ENCODE data around the gene RBPJ.

The RBPJ gene

GRCh38 chr4:26288355-26288909, 32.4 kb upstream of the RBPJ start:
- H3K4me2 ChIP-seq (ENCODE audit: low read length), result no peak overlapping the region

GRCh38 chr4:26289401-26289800, 31.4 kb upstream of the RBPJ start:
- no peak overlapping the region for H3K4me3 ChIP-seq (ENCODE audit: low read depth, low read length, poor library complexity, severe bottlenecking)
- H2AFZ ChIP-seq (ENCODE audit: low read length), result no peak overlapping the region
- H3K36me3 ChIP-seq (ENCODE audit: insufficient read depth, low read length), result no peaks in the 10 kb centered on the region
- no peaks in the 10 kb centered on the region for H3F3A ChIP-seq (ENCODE audit: insufficient read depth, low read length)
- no peaks in the 10 kb centered on the region for H3K4me1 ChIP-seq (ENCODE audit: insufficient read depth, low read length, severe bottlenecking)
- no peaks in the 10 kb centered on the region for H3K9me3 ChIP-seq (ENCODE audit: low read length)
- no peaks in the 10 kb centered on the region for H3K79me2 ChIP-seq (ENCODE audit: insufficient read depth, low read length)
- H3K27me3 ChIP-seq (ENCODE audit: insufficient read depth, low read length), result no peaks in the 10 kb centered on the region
- no peak overlapping the region for H3K4me2 ChIP-seq (ENCODE audit: low read length)
- no peak overlapping the region for H3K9ac ChIP-seq (ENCODE audit: low read length)
- no peaks in the 10 kb centered on the region for H3K9me2 ChIP-seq (ENCODE audit: low read depth, low read length)
- no peak for TF ChIP-seq CTCF (IDR thresholded peaks at IDR 0.05; ENCODE audit: low read length)
- no peak for TF ChIP-seq EZH2 (IDR thresholded peaks at IDR 0.05; ENCODE audit: borderline replicate concordance, low read length)
- no peak overlapping the region for H3K27ac ChIP-seq (ENCODE audit: low read depth, low read length, poor library complexity, severe bottlenecking)
- no peaks in the 10 kb centered on the region for H4K20me1 ChIP-seq (ENCODE audit: insufficient read depth, low read length)

More at GRCh38 chr4:26288355-26288909, 32.4 kb upstream of the RBPJ start:
- Histone ChIP-seq H3K9me2 (ENCODE audit: low read depth, low read length) (no peaks in the 10 kb centered on the region), H3K27me3 (ENCODE audit: insufficient read depth, low read length) (no peaks in the 10 kb centered on the region), H3K4me1 (ENCODE audit: insufficient read depth, low read length, severe bottlenecking) (no peaks in the 10 kb centered on the region), H3K9ac (ENCODE audit: low read length) (no peak overlapping the region), H3K4me3 (ENCODE audit: low read depth, low read length, poor library complexity, severe bottlenecking) (no peak overlapping the region), H3K27ac (ENCODE audit: low read depth, low read length, poor library complexity, severe bottlenecking) (no peak overlapping the region), H3K79me2 (ENCODE audit: insufficient read depth, low read length) (no peaks in the 10 kb centered on the region), H2AFZ (ENCODE audit: low read length) (no peak overlapping the region), H3K9me3 (ENCODE audit: low read length) (no peaks in the 10 kb centered on the region), H4K20me1 (ENCODE audit: insufficient read depth, low read length) (no peaks in the 10 kb centered on the region), H3F3A (ENCODE audit: insufficient read depth, low read length) (no peaks in the 10 kb centered on the region), H3K36me3 (ENCODE audit: insufficient read depth, low read length) (no peaks in the 10 kb centered on the region)
- TF ChIP-seq CTCF (IDR thresholded peaks at IDR 0.05; ENCODE audit: low read length), result no peak
- no peak for TF ChIP-seq EZH2 (IDR thresholded peaks at IDR 0.05; ENCODE audit: borderline replicate concordance, low read length)

- no peak for TF ChIP-seq CTCF (IDR thresholded peaks at IDR 0.05; ENCODE audit: low read length)
- TF ChIP-seq EZH2 (IDR thresholded peaks at IDR 0.05; ENCODE audit: borderline replicate concordance, low read length), result no peak
- Histone ChIP-seq H3K4me3 (ENCODE audit: low read depth, low read length, poor library complexity, severe bottlenecking) (no peak overlapping the region), H3K79me2 (ENCODE audit: insufficient read depth, low read length) (no peaks in the 10 kb centered on the region), H3K9me3 (ENCODE audit: low read length) (no peaks in the 10 kb centered on the region), H3K9me2 (ENCODE audit: low read depth, low read length) (no peaks in the 10 kb centered on the region), H3K27me3 (ENCODE audit: insufficient read depth, low read length) (no peaks in the 10 kb centered on the region), H3F3A (ENCODE audit: insufficient read depth, low read length) (no peaks in the 10 kb centered on the region), H3K9ac (ENCODE audit: low read length) (no peak overlapping the region), H3K36me3 (ENCODE audit: insufficient read depth, low read length) (no peaks in the 10 kb centered on the region), H3K4me1 (ENCODE audit: insufficient read depth, low read length, severe bottlenecking) (no peaks in the 10 kb centered on the region), H4K20me1 (ENCODE audit: insufficient read depth, low read length) (no peaks in the 10 kb centered on the region), H2AFZ (ENCODE audit: low read length) (no peak overlapping the region), H3K4me2 (ENCODE audit: low read length) (no peak overlapping the region), H3K27ac (ENCODE audit: low read depth, low read length, poor library complexity, severe bottlenecking) (no peak overlapping the region)
Observed at GRCh38 chr4:26290321-26290720, 30.5 kb upstream of the RBPJ start.

Measured in OCI-LY1 (cell line).